ENCODE data around the gene INPP5D. TPM values are rescaled to one million over a fixed set of nuclear protein-coding genes. Genes with fewer than 3 reads are reported as not detected.

Gene INPP5D
- total RNA-seq, 1 experiment from 2014 or later: 2.3 TPM

DNA sequence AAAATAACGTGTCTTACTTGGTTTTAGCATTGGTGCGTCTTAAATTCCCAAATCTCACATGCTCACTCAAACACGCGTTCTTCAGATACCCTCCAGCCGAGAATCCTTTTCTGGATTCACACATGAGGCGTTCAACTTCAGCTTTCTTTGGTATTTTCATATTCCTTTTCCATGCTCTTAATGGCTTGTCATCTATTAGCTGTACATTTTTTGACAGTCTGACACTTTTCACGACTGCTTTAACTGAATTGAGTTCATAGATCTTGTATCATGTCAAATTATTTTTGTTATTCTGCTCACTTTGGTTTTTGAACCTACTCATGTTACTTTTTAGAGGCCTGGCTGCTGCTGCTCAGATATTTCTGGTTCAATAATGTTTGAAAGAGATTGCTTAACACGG is 59.0 kb downstream of the INPP5D start:
- H3K27ac ChIP-seq (ENCODE audit: low read depth, low read length, poor library complexity, severe bottlenecking): no peak overlapping the region
- H3K27me3 ChIP-seq (replicated peaks; ENCODE audit: insufficient read depth, low read depth, low read length, poor library complexity): no peaks in the 10 kb centered on the region
- CTCF ChIA-PET: no interaction called here
- POLR2A ChIA-PET (ENCODE audit: low non-redundant PET): no interaction called here
- TF ChIP-seq, protein P1, sequence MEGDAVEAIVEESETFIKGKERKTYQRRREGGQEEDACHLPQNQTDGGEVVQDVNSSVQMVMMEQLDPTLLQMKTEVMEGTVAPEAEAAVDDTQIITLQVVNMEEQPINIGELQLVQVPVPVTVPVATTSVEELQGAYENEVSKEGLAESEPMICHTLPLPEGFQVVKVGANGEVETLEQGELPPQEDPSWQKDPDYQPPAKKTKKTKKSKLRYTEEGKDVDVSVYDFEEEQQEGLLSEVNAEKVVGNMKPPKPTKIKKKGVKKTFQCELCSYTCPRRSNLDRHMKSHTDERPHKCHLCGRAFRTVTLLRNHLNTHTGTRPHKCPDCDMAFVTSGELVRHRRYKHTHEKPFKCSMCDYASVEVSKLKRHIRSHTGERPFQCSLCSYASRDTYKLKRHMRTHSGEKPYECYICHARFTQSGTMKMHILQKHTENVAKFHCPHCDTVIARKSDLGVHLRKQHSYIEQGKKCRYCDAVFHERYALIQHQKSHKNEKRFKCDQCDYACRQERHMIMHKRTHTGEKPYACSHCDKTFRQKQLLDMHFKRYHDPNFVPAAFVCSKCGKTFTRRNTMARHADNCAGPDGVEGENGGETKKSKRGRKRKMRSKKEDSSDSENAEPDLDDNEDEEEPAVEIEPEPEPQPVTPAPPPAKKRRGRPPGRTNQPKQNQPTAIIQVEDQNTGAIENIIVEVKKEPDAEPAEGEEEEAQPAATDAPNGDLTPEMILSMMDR (conservative IDR thresholded peaks at IDR 0.05; ENCODE audit: low read depth, low read length): no peak
- no peak for TF ChIP-seq EZH2 (IDR thresholded peaks at IDR 0.05; ENCODE audit: borderline replicate concordance, low read depth, low read length, poor library complexity, severe bottlenecking)
- H3K4me3 ChIP-seq (ENCODE audit: low read depth, low read length, poor library complexity, severe bottlenecking): no peak overlapping the region
- DNase-seq (ENCODE audit: low spot score): no peak
- intact Hi-C loops (cut with micrococcal nuclease; ENCODE audit: unreplicated experiment): loop anchor here (5.0 kb wide), 1 partner anchor 113 kb away; no protein-coding TSS in a partner anchor
- no peaks in the 10 kb centered on the region for H3K9me3 ChIP-seq (ENCODE audit: low read depth, low read length, poor library complexity, severe bottlenecking)
- H3K4me1 ChIP-seq (ENCODE audit: insufficient read depth, low read length, poor library complexity, severe bottlenecking): no peaks in the 10 kb centered on the region
- BruUV-seq (replicated peaks): no TSS peak
- H3K36me3 ChIP-seq (ENCODE audit: insufficient read depth, low read length, poor library complexity, severe bottlenecking): no peaks in the 10 kb centered on the region

DNA sequence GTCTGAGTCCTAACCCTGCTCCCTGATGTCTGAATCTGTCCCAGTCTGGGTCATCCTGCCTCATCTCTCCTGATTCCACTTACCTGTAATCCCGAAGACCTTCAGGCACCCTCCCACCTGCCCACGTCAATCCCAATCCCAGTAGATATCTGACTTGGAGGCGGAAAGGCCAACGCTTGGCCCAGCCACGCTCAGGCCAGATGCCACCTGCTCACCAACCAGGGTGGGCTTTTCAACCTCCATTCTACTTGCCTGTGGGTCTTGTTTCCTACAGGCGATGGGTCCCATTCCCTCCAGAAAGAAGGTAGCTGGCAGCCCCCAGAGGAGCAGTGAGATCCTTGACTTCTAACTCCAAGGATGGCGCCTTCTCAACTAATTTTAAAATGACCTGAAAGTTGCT is 59.7 kb downstream of the INPP5D start:
- intact Hi-C loops (cut with micrococcal nuclease; ENCODE audit: unreplicated experiment): loop anchor here (5.0 kb wide), 1 partner anchor 112 kb away; no protein-coding TSS in a partner anchor
- TF ChIP-seq, protein P1 (conservative IDR thresholded peaks at IDR 0.05; ENCODE audit: low read depth, low read length): no peak
- no peak for TF ChIP-seq EZH2 (IDR thresholded peaks at IDR 0.05; ENCODE audit: borderline replicate concordance, low read depth, low read length, poor library complexity, severe bottlenecking)
- DNase-seq (ENCODE audit: low spot score): no peak
- H3K4me1 ChIP-seq (ENCODE audit: insufficient read depth, low read length, poor library complexity, severe bottlenecking): no peaks in the 10 kb centered on the region
- H3K4me3 ChIP-seq (ENCODE audit: low read depth, low read length, poor library complexity, severe bottlenecking): no peak overlapping the region
- CTCF ChIA-PET: no interaction called here
- no TSS peak for BruUV-seq (replicated peaks)
- no peak overlapping the region for H3K27ac ChIP-seq (ENCODE audit: low read depth, low read length, poor library complexity, severe bottlenecking)
- POLR2A ChIA-PET (ENCODE audit: low non-redundant PET): no interaction called here
- H3K36me3 ChIP-seq (ENCODE audit: insufficient read depth, low read length, poor library complexity, severe bottlenecking): no peaks in the 10 kb centered on the region
- no peaks in the 10 kb centered on the region for H3K9me3 ChIP-seq (ENCODE audit: low read depth, low read length, poor library complexity, severe bottlenecking)
- H3K27me3 ChIP-seq (replicated peaks; ENCODE audit: insufficient read depth, low read depth, low read length, poor library complexity): no peaks in the 10 kb centered on the region

DNA sequence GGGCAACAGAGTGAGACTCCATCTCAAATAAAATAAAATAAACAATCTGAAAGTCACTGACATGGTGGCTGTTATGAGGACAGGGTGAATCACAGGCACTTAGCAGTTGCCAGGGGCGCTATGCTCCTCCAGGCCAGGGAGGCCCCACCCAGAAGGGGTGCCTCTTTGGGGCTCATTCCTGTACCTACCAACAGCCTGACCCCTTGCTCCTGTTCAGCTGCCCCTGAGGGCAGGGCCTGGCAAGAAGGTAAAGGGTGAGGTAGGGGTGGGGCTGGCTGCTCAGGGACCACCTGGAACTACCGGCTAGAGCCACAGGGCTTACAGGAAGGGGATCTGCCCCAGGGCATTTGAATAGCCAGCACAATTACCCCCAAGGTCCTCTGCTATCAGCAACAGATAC is 60.3 kb downstream of the INPP5D start:
- no peak overlapping the region for H3K4me3 ChIP-seq (ENCODE audit: low read depth, low read length, poor library complexity, severe bottlenecking)
- no peak overlapping the region for H3K27ac ChIP-seq (ENCODE audit: low read depth, low read length, poor library complexity, severe bottlenecking)
- DNase-seq (ENCODE audit: low spot score): no peak
- H3K27me3 ChIP-seq (replicated peaks; ENCODE audit: insufficient read depth, low read depth, low read length, poor library complexity): no peaks in the 10 kb centered on the region
- no peaks in the 10 kb centered on the region for H3K4me1 ChIP-seq (ENCODE audit: insufficient read depth, low read length, poor library complexity, severe bottlenecking)
- CTCF ChIA-PET: no interaction called here
- POLR2A ChIA-PET (ENCODE audit: low non-redundant PET): no interaction called here
- BruUV-seq (replicated peaks): no TSS peak
- intact Hi-C loops (cut with micrococcal nuclease; ENCODE audit: unreplicated experiment): no loop called here
- no peaks in the 10 kb centered on the region for H3K9me3 ChIP-seq (ENCODE audit: low read depth, low read length, poor library complexity, severe bottlenecking)
- no peaks in the 10 kb centered on the region for H3K36me3 ChIP-seq (ENCODE audit: insufficient read depth, low read length, poor library complexity, severe bottlenecking)
- TF ChIP-seq, protein P1 (conservative IDR thresholded peaks at IDR 0.05; ENCODE audit: low read depth, low read length): no peak
- no peak for TF ChIP-seq EZH2 (IDR thresholded peaks at IDR 0.05; ENCODE audit: borderline replicate concordance, low read depth, low read length, poor library complexity, severe bottlenecking)

Measured in A673 (cell line).